GM12878 (cell line): Measurements from ENCODE around the gene ANKS1A. TPM values are rescaled to one million over a fixed set of nuclear protein-coding genes. Genes with fewer than 3 reads are reported as not detected.

Experiments used
- ATAC-seq: fragments of 200-7000 bp; cut with Tn5 transposase; 3 replicates; pipeline ENCODE4 v1.9.1; 2020; ENCODE audit warnings: mild to moderate bottlenecking, moderate library complexity
- BruUV-seq: library from RNA; stranded (reverse); fragments of 400-500 nt; replicated peaks from 2 replicates; lab custom pipeline; 2021; lab: Mats Ljungman, UMichigan
- CTCF ChIA-PET: fragments of 300-600 bp; sonication (Branson Sonifier 250); formaldehyde crosslinking; extraction: SDS; loops from one replicate; lab custom pipeline; 2021; ENCODE audit warnings: inconsistent platforms; lab: Yijun Ruan, JAX
- POLR2A ChIA-PET: fragments of 350-600 bp; formaldehyde crosslinking; extraction: SDS; loops from one replicate; lab custom pipeline; 2021; ENCODE audit warnings: inconsistent platforms; lab: Charles Lee
- RAD21 ChIA-PET: fragments of 300-600 bp; sonication (Branson Sonifier 250); formaldehyde crosslinking; loops from one replicate; lab custom pipeline; 2023; ENCODE audit warnings: antibody characterized with exemption; ENCODE audit not compliant: unreplicated experiment; lab: Charles Lee
- SMC1A ChIA-PET: fragments of 300-600 bp; sonication (Branson Sonifier 250); formaldehyde crosslinking; loops from one replicate; lab custom pipeline; 2023; ENCODE audit not compliant: unreplicated experiment, uncharacterized antibody; lab: Charles Lee
- DNase-seq: peaks from one replicate; pipeline ENCODE4 v3.0.0-alpha.2; 2011; ENCODE audit warnings: low read depth, low spot score
- FAIRE-seq: peaks from 3 replicates; lab custom pipeline; 2011; peaks lifted over from hg19 to GRCh38; lab: Jason Lieb, UNC
- H2AFZ ChIP-seq: 2 replicates; pipeline ENCODE4 v1.6.0; 2011; ENCODE audit warnings: low read depth, low read length, control low read depth; ENCODE audit not compliant: control insufficient read depth
- H3K27ac ChIP-seq: 2 replicates; pipeline ENCODE4 v1.5.1; 2011; ENCODE audit warnings: control low read depth; ENCODE audit not compliant: control insufficient read depth, insufficient read depth
- H3K27me3 ChIP-seq, 2 experiments: replicated peaks in 1 of 2; 2 replicates each; pipeline versions ENCODE4 v1.6.0 to v1.6.1; 2011; ENCODE audit warnings: low read length in 1 of 2; ENCODE audit not compliant: control insufficient read depth in 2 of 2, insufficient read depth in 2 of 2
- H3K36me3 ChIP-seq, 2 experiments: 2 replicates each; pipeline ENCODE4 v1.5.1; 2011; ENCODE audit warnings: low read length in 1 of 2; ENCODE audit not compliant: control insufficient read depth in 2 of 2, insufficient read depth in 2 of 2
- H3K4me1 ChIP-seq: 2 replicates; pipeline ENCODE4 v1.6.1; 2011; ENCODE audit warnings: mild to moderate bottlenecking, low read length, moderate library complexity, mixed read lengths; ENCODE audit not compliant: control insufficient read depth, insufficient read depth
- H3K4me2 ChIP-seq: 2 replicates; pipeline ENCODE4 v1.6.0; 2011; ENCODE audit warnings: control low read depth; ENCODE audit not compliant: control insufficient read depth, insufficient read depth
- H3K4me3 ChIP-seq: fragments of 200-600 bp; sonication (generic); 2 replicates; pipeline ENCODE4 v1.5.1; 2016
- H3K79me2 ChIP-seq: 2 replicates; pipeline ENCODE4 v1.6.0; 2011; ENCODE audit warnings: low read length; ENCODE audit not compliant: control insufficient read depth, insufficient read depth
- H3K9ac ChIP-seq: 2 replicates; pipeline ENCODE4 v1.8.0; 2011; ENCODE audit warnings: low read length, control low read depth, mixed read lengths; ENCODE audit not compliant: control insufficient read depth, insufficient read depth
- H3K9me3 ChIP-seq: replicated peaks from 3 replicates; pipeline ENCODE4 v1.5.1; 2011; ENCODE audit warnings: mild to moderate bottlenecking, low read length; ENCODE audit not compliant: control insufficient read depth, insufficient read depth
- H4K20me1 ChIP-seq: 2 replicates; pipeline ENCODE4 v1.6.0; 2011; ENCODE audit not compliant: control insufficient read depth, insufficient read depth
- ATF3 ChIP-seq: IDR thresholded peaks from 2 replicates; pipeline ENCODE4 v1.6.1; 2011; ENCODE audit warnings: low read depth, mild to moderate bottlenecking, low read length, moderate library complexity, borderline replicate concordance; ENCODE audit errors: extremely low read depth
- ESRRA ChIP-seq: IDR thresholded peaks from 2 replicates; pipeline ENCODE4 v1.6.1; 2012; ENCODE audit warnings: mild to moderate bottlenecking, low read length, improper control_type of control experiment
- RAD21 ChIP-seq: IDR thresholded peaks from 2 replicates; pipeline ENCODE4 v1.6.1; 2011; ENCODE audit warnings: mild to moderate bottlenecking, low read depth, low read length, moderate library complexity; ENCODE audit not compliant: insufficient read depth
- SMC3 ChIP-seq: IDR thresholded peaks from 2 replicates; pipeline ENCODE4 v1.6.1; 2011; ENCODE audit warnings: low read length, improper control_type of control experiment, borderline replicate concordance
- SUPT20H ChIP-seq: IDR thresholded peaks from 2 replicates; pipeline ENCODE4 v1.6.1; 2011; ENCODE audit warnings: low read depth, mild to moderate bottlenecking, low read length, moderate library complexity, borderline replicate concordance; ENCODE audit not compliant: control insufficient read depth
- ZNF217 ChIP-seq: fragments of 450-650 bp; IDR thresholded peaks from 2 replicates; pipeline ENCODE4 v1.6.1; 2017; ENCODE audit warnings: antibody characterized with exemption, mild to moderate bottlenecking
- ZNF384 ChIP-seq: IDR thresholded peaks from 2 replicates; pipeline ENCODE4 v1.6.1; 2012; ENCODE audit warnings: low read depth, mild to moderate bottlenecking, low read length, improper control_type of control experiment, borderline replicate concordance
- WGBS: methylation state at CpG from one replicate; pipeline ENCODE4 v1.1.6; 2016; ENCODE audit warnings: low lambda C conversion rate; ENCODE audit not compliant: insufficient replicate concordance, insufficient coverage; ENCODE audit errors: missing lambda C conversion rate; 5-methylcytosine and 5-hydroxymethylcytosine counted together
- in situ Hi-C: fragments of 300-500 bp; cut with MboI; formaldehyde crosslinking; loops from 9 replicates; pipeline ENCODE4 v1.14.3; 2018; ENCODE audit warnings: mixed read lengths
- intact Hi-C: fragments of 100-400 bp; cut with micrococcal nuclease; formaldehyde crosslinking; loops from one replicate; pipeline ENCODE4 v1.14.2; 2022; ENCODE audit not compliant: unreplicated experiment
- polyA plus RNA-seq, 11 experiments: library from polyadenylated mRNA; depleted of rRNA in 4 of 11; unstranded in 6 of 11; stranded (reverse) in 5 of 11; fragments of >200 nt; fragmentation: Nextera tagmentation in 4 of 11; fragmentation: Illumina TruSeq in 1 of 11; extraction: Ambion mirVana in 4 of 11; extraction: Trizol in 1 of 11; gene quantifications; 1 replicate in 1 of 11; 2 replicates in 10 of 11; pipeline versions ENCODE4 v1.2.1 to v1.2.3, GENCODE V29; 2011 to 2016; ENCODE audit warnings: inconsistent platforms in 2 of 11, missing spikeins in 2 of 11, low read depth in 1 of 11
- total RNA-seq, 4 experiments: library from RNA; depleted of rRNA in 3 of 4; stranded (reverse); fragments of >200 nt in 3 of 4; fragmentation: Illumina TruSeq in 1 of 4; extraction: Trizol in 1 of 4; gene quantifications; 2 replicates each; pipeline versions ENCODE4 v1.2.1 to v1.2.3, GENCODE V29; 2013 to 2021
- TF ChIP-seq, protein P1 (sequence below): fragments of 150-350 bp; IDR thresholded peaks from 2 replicates; pipeline ENCODE4 v1.6.1; 2016; ENCODE audit warnings: low read depth, low read length
- TF ChIP-seq, protein P2 (sequence below): IDR thresholded peaks from 2 replicates; pipeline ENCODE4 v1.6.1; 2012; ENCODE audit warnings: low read length, inconsistent platforms
- TF ChIP-seq, protein P3 (sequence below): fragments of 450-650 bp; formaldehyde crosslinking; IDR thresholded peaks from 2 replicates; pipeline ENCODE4 v1.5.0; 2022; ENCODE audit warnings: mild to moderate bottlenecking, missing genetic modification characterization

Gene ANKS1A
- total and polyA plus RNA-seq, 10 of the 15 experiments (the other 5 are each of a cell fraction or from before 2014, with no cell fraction given): 0.60 to 7.0 (median 3.0) TPM

GRCh38 chr6:34916348-34916967, 27.4 kb downstream of the ANKS1A start:
- 98% methylated on average over 4 of the region's 4 CpGs for WGBS
- BruUV-seq: no TSS peak
- in situ Hi-C loops (no loop called here), intact Hi-C loops (no loop called here)
- Histone ChIP-seq H3K79me2 (no peaks in the 10 kb centered on the region), H3K27ac (no peak overlapping the region), H2AFZ (no peak overlapping the region), H3K9me3 (no peaks in the 10 kb centered on the region), H3K36me3 (no peaks in the 10 kb centered on the region), H3K4me1 (peaks cover 12% of the 10 kb centered on the region), H3K4me2 (no peak overlapping the region), H4K20me1 (no peaks in the 10 kb centered on the region), H3K4me3 (no peak overlapping the region), H3K27me3 (no peaks in the 10 kb centered on the region), H3K9ac (no peak overlapping the region)
- DNase-seq: no peak
- SMC1A ChIA-PET: interaction anchor here (1.6 kb wide), 1 partner anchor 11 kb away, joined by 4 read pairs; no protein-coding TSS in a partner anchor
- no peak for ATAC-seq
- POLR2A ChIA-PET: no interaction called here
- CTCF ChIA-PET: no interaction called here
- no peak for FAIRE-seq
- no peak for TF ChIP-seq ATF3
- no peak for TF ChIP-seq ZNF217
- TF ChIP-seq SUPT20H: no peak
- no peak for TF ChIP-seq ZNF384
- no peak for TF ChIP-seq SMC3
- TF ChIP-seq, protein P1, sequence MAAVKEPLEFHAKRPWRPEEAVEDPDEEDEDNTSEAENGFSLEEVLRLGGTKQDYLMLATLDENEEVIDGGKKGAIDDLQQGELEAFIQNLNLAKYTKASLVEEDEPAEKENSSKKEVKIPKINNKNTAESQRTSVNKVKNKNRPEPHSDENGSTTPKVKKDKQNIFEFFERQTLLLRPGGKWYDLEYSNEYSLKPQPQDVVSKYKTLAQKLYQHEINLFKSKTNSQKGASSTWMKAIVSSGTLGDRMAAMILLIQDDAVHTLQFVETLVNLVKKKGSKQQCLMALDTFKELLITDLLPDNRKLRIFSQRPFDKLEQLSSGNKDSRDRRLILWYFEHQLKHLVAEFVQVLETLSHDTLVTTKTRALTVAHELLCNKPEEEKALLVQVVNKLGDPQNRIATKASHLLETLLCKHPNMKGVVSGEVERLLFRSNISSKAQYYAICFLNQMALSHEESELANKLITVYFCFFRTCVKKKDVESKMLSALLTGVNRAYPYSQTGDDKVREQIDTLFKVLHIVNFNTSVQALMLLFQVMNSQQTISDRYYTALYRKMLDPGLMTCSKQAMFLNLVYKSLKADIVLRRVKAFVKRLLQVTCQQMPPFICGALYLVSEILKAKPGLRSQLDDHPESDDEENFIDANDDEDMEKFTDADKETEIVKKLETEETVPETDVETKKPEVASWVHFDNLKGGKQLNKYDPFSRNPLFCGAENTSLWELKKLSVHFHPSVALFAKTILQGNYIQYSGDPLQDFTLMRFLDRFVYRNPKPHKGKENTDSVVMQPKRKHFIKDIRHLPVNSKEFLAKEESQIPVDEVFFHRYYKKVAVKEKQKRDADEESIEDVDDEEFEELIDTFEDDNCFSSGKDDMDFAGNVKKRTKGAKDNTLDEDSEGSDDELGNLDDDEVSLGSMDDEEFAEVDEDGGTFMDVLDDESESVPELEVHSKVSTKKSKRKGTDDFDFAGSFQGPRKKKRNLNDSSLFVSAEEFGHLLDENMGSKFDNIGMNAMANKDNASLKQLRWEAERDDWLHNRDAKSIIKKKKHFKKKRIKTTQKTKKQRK: no peak
- TF ChIP-seq, protein P2, sequence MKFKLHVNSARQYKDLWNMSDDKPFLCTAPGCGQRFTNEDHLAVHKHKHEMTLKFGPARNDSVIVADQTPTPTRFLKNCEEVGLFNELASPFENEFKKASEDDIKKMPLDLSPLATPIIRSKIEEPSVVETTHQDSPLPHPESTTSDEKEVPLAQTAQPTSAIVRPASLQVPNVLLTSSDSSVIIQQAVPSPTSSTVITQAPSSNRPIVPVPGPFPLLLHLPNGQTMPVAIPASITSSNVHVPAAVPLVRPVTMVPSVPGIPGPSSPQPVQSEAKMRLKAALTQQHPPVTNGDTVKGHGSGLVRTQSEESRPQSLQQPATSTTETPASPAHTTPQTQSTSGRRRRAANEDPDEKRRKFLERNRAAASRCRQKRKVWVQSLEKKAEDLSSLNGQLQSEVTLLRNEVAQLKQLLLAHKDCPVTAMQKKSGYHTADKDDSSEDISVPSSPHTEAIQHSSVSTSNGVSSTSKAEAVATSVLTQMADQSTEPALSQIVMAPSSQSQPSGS: no peak
- no peak for TF ChIP-seq RAD21
- no peak for TF ChIP-seq ESRRA
- TF ChIP-seq, protein P3, sequence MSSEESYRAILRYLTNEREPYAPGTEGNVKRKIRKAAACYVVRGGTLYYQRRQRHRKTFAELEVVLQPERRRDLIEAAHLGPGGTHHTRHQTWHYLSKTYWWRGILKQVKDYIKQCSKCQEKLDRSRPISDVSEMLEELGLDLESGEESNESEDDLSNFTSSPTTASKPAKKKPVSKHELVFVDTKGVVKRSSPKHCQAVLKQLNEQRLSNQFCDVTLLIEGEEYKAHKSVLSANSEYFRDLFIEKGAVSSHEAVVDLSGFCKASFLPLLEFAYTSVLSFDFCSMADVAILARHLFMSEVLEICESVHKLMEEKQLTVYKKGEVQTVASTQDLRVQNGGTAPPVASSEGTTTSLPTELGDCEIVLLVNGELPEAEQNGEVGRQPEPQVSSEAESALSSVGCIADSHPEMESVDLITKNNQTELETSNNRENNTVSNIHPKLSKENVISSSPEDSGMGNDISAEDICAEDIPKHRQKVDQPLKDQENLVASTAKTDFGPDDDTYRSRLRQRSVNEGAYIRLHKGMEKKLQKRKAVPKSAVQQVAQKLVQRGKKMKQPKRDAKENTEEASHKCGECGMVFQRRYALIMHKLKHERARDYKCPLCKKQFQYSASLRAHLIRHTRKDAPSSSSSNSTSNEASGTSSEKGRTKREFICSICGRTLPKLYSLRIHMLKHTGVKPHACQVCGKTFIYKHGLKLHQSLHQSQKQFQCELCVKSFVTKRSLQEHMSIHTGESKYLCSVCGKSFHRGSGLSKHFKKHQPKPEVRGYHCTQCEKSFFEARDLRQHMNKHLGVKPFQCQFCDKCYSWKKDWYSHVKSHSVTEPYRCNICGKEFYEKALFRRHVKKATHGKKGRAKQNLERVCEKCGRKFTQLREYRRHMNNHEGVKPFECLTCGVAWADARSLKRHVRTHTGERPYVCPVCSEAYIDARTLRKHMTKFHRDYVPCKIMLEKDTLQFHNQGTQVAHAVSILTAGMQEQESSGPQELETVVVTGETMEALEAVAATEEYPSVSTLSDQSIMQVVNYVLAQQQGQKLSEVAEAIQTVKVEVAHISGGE (CRISPR knock-in tag): no peak
- RAD21 ChIA-PET: no interaction called here
